OCI-LY7 (cell line): Measurements from ENCODE around the gene CAB39. TPM values are rescaled to one million over a fixed set of nuclear protein-coding genes. Genes with fewer than 3 reads are reported as not detected.

Experiments used
- BruUV-seq: library from RNA; stranded (reverse); fragments of 400-500 nt; replicated peaks from 2 replicates; lab custom pipeline; 2021; lab: Mats Ljungman, UMichigan
- CTCF ChIA-PET: fragments of 300-600 bp; sonication (Branson Sonifier 250); formaldehyde crosslinking; loops from one replicate; lab custom pipeline; 2022; ENCODE audit warnings: antibody characterized with exemption; ENCODE audit not compliant: unreplicated experiment; lab: Charles Lee
- POLR2A ChIA-PET: fragments of 300-600 bp; sonication (Branson Sonifier 250); formaldehyde crosslinking; loops from one replicate; lab custom pipeline; 2022; ENCODE audit warnings: antibody characterized with exemption; lab: Charles Lee
- DNase-seq: peaks from one replicate; pipeline ENCODE4 v3.0.0-alpha.2; 2015; ENCODE audit warnings: low spot score
- H2AFZ ChIP-seq: fragments of 200-600 bp; sonication (generic), shearing (Covaris generic); 2 replicates; pipeline ENCODE4 v1.6.1; 2014; ENCODE audit warnings: mild to moderate bottlenecking, antibody characterized with exemption, low read length, moderate library complexity
- H3K27ac ChIP-seq: fragments of 200-600 bp; sonication (generic); 2 replicates; pipeline ENCODE4 v1.5.1; 2014; ENCODE audit warnings: mixed run types, low read depth, mild to moderate bottlenecking, moderate library complexity, low read length, inconsistent platforms; ENCODE audit not compliant: poor library complexity, severe bottlenecking
- H3K36me3 ChIP-seq: fragments of 200-600 bp; sonication (generic); 2 replicates; pipeline ENCODE4 v1.6.1; 2014; ENCODE audit warnings: mild to moderate bottlenecking, antibody characterized with exemption, low read length, moderate library complexity, mixed read lengths; ENCODE audit not compliant: insufficient read depth
- H3K4me1 ChIP-seq: fragments of 200-600 bp; sonication (generic); 2 replicates; pipeline ENCODE4 v1.5.1; 2014; ENCODE audit warnings: mild to moderate bottlenecking, low read length; ENCODE audit not compliant: insufficient read depth, poor library complexity, severe bottlenecking
- H3K4me2 ChIP-seq: fragments of 200-600 bp; sonication (generic); 2 replicates; pipeline ENCODE4 v1.6.1; 2014; ENCODE audit warnings: mild to moderate bottlenecking, low read length
- H3K4me3 ChIP-seq: fragments of 200-600 bp; sonication (generic); 2 replicates; pipeline ENCODE4 v1.5.1; 2014; ENCODE audit warnings: mild to moderate bottlenecking, low read depth, low read length; ENCODE audit not compliant: poor library complexity, severe bottlenecking
- H3K79me2 ChIP-seq: fragments of 200-600 bp; sonication (generic); 2 replicates; pipeline ENCODE4 v1.6.1; 2016; ENCODE audit warnings: low read depth, mild to moderate bottlenecking, low read length, moderate library complexity, mixed read lengths; ENCODE audit not compliant: insufficient read depth
- H3K9me2 ChIP-seq: fragments of 200-600 bp; sonication (generic); 2 replicates; pipeline ENCODE4 v1.6.1; 2016; ENCODE audit warnings: mild to moderate bottlenecking, low read length, mixed read lengths; ENCODE audit not compliant: insufficient read depth
- H3K9me3 ChIP-seq: fragments of 200-600 bp; sonication (generic); 2 replicates; pipeline ENCODE4 v1.6.1; 2014; ENCODE audit warnings: mild to moderate bottlenecking, mixed run types, low read length, mixed read lengths
- H4K20me1 ChIP-seq: fragments of 200-600 bp; sonication (generic); 2 replicates; pipeline ENCODE4 v1.6.1; 2014; ENCODE audit warnings: mild to moderate bottlenecking, antibody characterized with exemption, low read length, moderate library complexity, mixed read lengths; ENCODE audit not compliant: insufficient read depth
- CTCF ChIP-seq: fragments of 200-600 bp; sonication (generic); conservative IDR thresholded peaks from 2 replicates; pipeline ENCODE4 v1.5.1; 2014; ENCODE audit warnings: mild to moderate bottlenecking, antibody characterized with exemption, low read length, moderate library complexity, mixed read lengths
- EZH2phosphoT487 ChIP-seq: fragments of 200-600 bp; sonication (generic); IDR thresholded peaks from 2 replicates; pipeline ENCODE4 v1.6.1; 2018; ENCODE audit warnings: low read depth, borderline replicate concordance, mild to moderate bottlenecking, mixed run types, antibody characterized with exemption, low read length, moderate library complexity, mixed read lengths
- intact Hi-C: fragments of 100-400 bp; cut with micrococcal nuclease; formaldehyde crosslinking; loops from one replicate; pipeline ENCODE4 v1.10.0; 2022; ENCODE audit not compliant: unreplicated experiment
- total RNA-seq, 2 experiments: library from RNA; depleted of rRNA in 1 of 2; stranded (reverse); fragments of >200 nt in 1 of 2; shearing (Covaris generic) in 1 of 2; gene quantifications; 2 replicates each; pipeline ENCODE4 v1.2.3, GENCODE V29; 2014 to 2022

CAB39 gene
- total RNA-seq, 2 experiments from 2014 or later: 39.3 to 53.4 TPM

GRCh38 chr2:230785346-230785745 lies 72.7 kb downstream of the CAB39 start:
- intact Hi-C loops: no loop called here
- peaks cover 77% of the 10 kb centered on the region for H3K36me3 ChIP-seq
- CTCF ChIA-PET: interaction anchor here (0.6 kb wide), 1 partner anchor 14 kb away, joined by 3 read pairs; no protein-coding TSS in a partner anchor
- no peaks in the 10 kb centered on the region for H3K9me2 ChIP-seq
- H3K4me3 ChIP-seq: no peak overlapping the region
- H2AFZ ChIP-seq: no peak overlapping the region
- no peak overlapping the region for H3K4me2 ChIP-seq
- no TSS peak for BruUV-seq
- no peak overlapping the region for H3K27ac ChIP-seq
- TF ChIP-seq EZH2phosphoT487: no peak
- no peak for TF ChIP-seq CTCF
- no peaks in the 10 kb centered on the region for H3K4me1 ChIP-seq
- H3K9me3 ChIP-seq: peaks cover 29% of the 10 kb centered on the region
- H4K20me1 ChIP-seq: no peaks in the 10 kb centered on the region
- peaks cover 5% of the 10 kb centered on the region; the same call in 1 of the 2 replicates for H3K79me2 ChIP-seq
- POLR2A ChIA-PET: interaction anchor here (0.7 to 1.2 kb wide), 4 partner anchors 9 to 773 kb away, joined by 3 to 6 read pairs (median 4); no protein-coding TSS in a partner anchor
- no peak for DNase-seq

DNA sequence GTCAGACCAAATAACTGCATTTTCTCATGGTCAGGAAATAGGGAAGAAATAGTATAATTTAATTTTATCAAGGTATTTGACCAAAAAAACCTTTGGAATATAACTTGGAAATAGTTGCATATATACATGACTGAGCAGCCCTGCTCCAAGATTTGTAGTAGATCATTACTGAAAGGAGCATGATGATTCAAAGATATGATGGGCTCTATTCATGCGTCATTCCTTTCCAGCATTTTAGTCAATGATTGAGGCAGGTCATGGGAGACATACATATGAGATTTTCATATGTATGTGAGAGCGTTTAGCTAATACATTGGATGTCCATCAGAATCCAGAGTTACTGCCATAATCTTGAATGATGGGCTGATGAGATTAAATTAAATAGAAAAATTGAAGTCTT lies 74.5 kb downstream of the CAB39 start:
- H3K4me2 ChIP-seq: no peak overlapping the region
- no peaks in the 10 kb centered on the region for H3K9me2 ChIP-seq
- intact Hi-C loops: no loop called here
- peaks cover 29% of the 10 kb centered on the region for H3K9me3 ChIP-seq
- H3K79me2 ChIP-seq: peaks cover 3% of the 10 kb centered on the region; the same call in 1 of the 2 replicates
- H3K4me1 ChIP-seq: no peaks in the 10 kb centered on the region
- H2AFZ ChIP-seq: no peak overlapping the region
- TF ChIP-seq EZH2phosphoT487 (no peak), CTCF (no peak)
- CTCF ChIA-PET: no interaction called here
- H4K20me1 ChIP-seq: no peaks in the 10 kb centered on the region
- peaks cover 83% of the 10 kb centered on the region for H3K36me3 ChIP-seq
- no TSS peak for BruUV-seq
- H3K4me3 ChIP-seq: no peak overlapping the region
- no peak overlapping the region for H3K27ac ChIP-seq
- POLR2A ChIA-PET: interaction anchor here (0.6 kb wide), 2 partner anchors 721 to 942 kb away, joined by 4 to 10 read pairs; no protein-coding TSS in a partner anchor
- no peak for DNase-seq

DNA sequence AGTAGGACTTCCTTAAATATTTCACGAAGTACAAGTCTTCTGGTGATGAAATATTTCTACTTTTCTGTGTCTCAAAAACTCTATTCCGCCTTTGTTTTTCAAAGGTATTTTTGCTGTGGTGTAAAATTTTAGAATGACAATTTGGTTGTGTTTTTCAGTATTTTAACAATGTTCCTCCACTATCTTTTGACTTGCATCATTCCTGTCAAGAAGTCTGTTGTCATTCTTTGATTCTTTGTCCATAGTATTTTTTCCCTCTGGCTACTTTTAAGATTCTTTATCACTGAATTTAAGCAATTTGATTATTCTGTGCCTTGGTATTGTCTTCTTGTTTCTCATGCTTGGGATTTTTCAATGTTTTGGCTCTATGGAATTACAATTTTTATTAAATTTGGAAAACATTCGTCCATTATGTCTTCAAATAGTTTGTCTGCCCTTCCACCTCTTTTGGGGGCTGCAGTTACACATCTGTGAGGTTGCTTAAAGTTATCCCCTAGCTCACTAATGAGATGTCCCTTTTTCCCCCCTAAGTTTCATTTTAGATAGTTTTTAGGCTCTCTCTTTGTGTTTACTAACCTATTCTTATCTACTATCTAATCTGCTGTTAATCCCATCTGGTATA lies 76.0 kb downstream of the CAB39 start:
- H3K79me2 ChIP-seq: no peaks in the 10 kb centered on the region; the same call in 1 of the 2 replicates
- BruUV-seq: no TSS peak
- H4K20me1 ChIP-seq: no peaks in the 10 kb centered on the region
- intact Hi-C loops: no loop called here
- no peak overlapping the region for H3K27ac ChIP-seq
- POLR2A ChIA-PET: interaction anchor here (0.6 to 1.0 kb wide), 3 partner anchors 8 to 474 kb away, joined by 3 to 4 read pairs (median 3); no protein-coding TSS in a partner anchor
- no peak for TF ChIP-seq EZH2phosphoT487
- TF ChIP-seq CTCF: no peak
- no peak overlapping the region for H2AFZ ChIP-seq
- no peak overlapping the region for H3K4me2 ChIP-seq
- H3K4me1 ChIP-seq: no peaks in the 10 kb centered on the region
- CTCF ChIA-PET: no interaction called here
- DNase-seq: no peak
- H3K4me3 ChIP-seq: no peak overlapping the region
- no peaks in the 10 kb centered on the region for H3K9me2 ChIP-seq
- H3K9me3 ChIP-seq: peaks cover 29% of the 10 kb centered on the region
- H3K36me3 ChIP-seq: peaks cover 91% of the 10 kb centered on the region
